Stimulated activated CD4-positive, alpha-beta T cell treated with anti-CD3 and anti-CD28 coated beads, Interleukin-2, amount 100 ng/mL, for 48 hours (primary cell): ENCODE results near the gene PRAMEF20.
"Not testable (repeated sequence)": the region's sequence is repeated elsewhere in the genome, so short reads cannot be mapped to it uniquely, and the experiment has no call there.

Experiments used
- DNase-seq, 2 donors: peaks; one replicate each; pipeline ENCODE4 v3.0.0-alpha.2; 2020

PRAMEF20 gene

DNA sequence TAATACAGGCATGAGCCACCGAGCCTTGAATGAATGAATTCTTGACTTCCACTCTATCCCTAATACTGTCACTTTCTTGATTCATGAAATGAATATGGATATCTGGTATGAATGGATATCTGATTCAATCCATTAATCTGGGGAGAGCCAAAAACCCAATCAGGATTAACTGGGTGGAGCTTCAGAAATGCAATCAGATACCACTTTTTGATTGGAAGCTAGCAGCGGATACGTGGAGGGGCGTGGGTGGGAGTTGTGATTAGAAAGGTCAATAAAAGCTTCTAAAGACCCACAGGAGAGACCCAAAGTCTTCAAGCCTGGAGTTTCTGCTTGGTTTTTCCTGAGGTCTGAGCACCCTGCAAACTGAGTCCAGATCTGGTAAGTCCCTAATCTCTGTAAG is at the start of gene PRAMEF20:
PRAMEF20 (plus strand) TSS at position 301 of the 400 bp plus-strand sequence. CDS start 5,905 bp downstream, outside the sequence.
- not testable (repeated sequence) for DNase-seq

DNA sequence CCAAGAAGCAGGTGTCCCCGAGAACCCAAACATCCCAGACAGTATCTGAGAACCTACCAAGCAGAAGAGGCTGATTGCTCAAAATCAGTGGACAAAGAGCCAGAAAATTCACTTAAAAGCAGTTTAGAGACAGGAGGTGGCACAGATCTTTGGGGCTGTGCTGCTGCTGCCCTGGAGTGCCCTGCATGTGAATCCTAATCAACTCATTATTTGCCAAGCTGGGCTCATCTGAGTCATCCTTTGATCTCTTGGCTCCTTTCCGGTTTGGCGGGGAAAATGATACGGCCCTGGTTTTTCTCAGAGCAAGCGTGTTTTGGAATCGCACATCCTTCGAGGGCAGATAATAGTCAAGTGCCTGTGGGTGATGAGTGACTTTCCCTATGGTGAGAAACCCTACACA is 47.9 kb upstream of the PRAMEF20 start:
- not testable (repeated sequence) for DNase-seq

DNA sequence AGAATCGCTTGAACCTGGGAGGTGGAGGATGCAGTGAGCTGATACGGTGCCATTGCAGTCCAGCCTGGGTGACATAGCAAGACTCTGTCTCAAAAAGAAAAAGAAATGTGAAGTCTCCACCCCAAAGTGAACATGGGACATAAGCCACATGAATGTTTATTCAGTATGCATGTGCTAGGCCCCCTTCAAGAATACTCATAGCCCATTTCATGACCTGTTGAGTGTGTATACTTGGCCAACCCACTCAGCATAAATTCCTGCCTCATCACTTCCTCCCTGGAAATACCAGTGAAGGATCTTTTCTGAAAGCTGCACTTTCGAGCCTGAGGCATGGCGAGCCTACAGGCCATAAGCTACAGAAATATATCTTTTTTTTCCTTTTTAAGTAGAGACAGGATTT is 45.3 kb upstream of the PRAMEF20 start:
- not testable (repeated sequence) for DNase-seq

DNA sequence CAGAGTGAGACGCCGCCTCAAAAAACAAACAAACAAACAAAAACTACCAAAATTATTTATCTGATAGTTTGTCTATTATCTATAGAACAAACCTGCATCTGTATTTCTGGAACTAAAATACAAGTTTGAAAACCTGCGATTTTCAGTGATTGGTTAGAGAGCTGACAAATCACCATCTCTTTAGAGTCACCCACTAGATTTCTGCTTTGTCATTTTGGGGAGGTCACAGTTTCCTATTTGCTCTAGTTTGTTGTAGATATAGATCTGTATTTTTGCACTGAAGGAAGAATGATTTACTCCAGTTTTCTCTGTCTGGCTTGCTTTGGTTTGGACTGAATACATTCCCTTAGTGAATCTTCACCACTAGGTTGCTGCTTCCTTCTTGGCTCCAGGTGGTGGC is 43.7 kb upstream of the PRAMEF20 start:
- not testable (repeated sequence) for DNase-seq

DNA sequence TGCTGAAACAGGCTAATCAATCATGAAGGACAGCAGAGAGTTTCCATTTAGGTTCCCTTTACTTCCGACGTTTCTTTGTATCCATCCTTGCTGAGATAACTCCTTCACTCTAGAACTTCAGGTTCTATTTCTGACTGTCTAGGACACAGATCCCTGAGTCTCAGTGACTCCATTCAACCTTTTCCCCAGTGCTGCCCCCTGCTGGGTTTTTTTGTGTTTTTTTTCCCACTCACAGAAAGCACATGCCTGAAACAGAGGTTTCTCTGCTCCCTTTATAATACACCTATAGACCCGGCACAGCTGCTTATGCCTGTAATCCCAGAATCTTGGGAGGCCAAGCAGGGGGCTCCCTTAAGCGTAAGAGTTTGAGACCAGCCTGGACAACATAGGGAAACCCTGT is 41.7 kb upstream of the PRAMEF20 start:
- DNase-seq: peak; percentile 22 to 26

DNA sequence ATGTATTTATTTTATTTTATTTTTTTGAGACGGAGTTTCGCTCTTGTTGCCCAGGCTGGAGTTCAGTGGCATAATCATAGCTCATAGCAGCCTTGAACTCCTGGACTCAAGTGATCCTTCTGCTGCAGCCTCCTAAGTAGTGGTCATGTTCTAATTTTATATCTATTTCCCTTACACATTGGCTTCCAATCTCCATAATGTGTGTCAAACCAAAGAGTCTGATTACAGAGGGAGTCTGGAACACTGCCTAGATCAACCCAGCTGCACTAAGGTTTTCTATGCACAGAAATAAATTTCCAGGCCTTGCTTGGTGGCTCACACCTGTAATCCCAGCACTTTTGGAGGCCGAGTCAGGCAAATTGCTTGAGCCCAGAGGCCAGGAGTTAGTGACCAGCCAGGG is 31.3 kb upstream of the PRAMEF20 start:
- not testable (repeated sequence) for DNase-seq

DNA sequence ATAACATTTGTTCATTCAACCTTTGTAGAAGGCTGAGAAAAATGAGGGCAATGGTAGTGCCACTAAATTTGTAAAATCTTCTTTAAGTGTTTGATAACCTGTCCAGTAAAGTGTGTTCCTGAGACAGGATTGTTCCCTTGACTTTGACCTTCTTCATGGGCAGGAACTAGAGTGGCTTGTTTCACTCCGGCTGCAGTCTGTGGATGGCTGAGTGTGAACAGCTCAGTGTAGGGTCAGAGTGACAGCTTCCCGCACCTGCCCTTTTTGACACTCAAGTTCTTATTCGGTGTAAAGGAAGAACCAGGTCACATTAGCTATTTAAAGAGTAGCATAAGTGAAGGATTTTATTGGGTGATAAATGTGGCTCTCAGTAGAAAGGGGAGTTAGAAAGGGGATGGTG is 29.9 kb upstream of the PRAMEF20 start:
- not testable (repeated sequence) for DNase-seq

DNA sequence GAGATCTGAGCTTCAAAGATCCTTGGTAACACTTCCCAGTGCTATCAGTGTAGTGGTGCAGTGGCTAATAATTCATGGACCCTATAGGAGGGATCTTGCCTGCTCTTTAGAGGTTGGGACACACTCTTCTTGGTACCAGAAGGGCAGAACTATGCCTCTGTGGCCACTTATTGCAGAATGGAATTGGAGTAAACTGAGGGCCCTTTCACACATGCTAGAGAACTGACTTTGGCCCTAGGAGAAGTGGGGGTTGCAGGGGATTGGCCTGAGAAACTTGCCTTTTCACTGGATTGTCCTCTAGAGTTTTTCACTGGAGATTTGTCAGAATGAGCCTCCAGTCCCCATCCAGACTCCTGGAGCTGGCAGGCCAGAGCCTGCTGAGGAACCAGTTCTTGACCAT is 20.9 kb upstream of the PRAMEF20 start, which contains the start of gene PRAMEF17:
PRAMEF17 (plus strand) TSS at position 301 of the 400 bp plus-strand sequence; CDS start at position 327, 26 bp downstream.
- DNase-seq: not testable (repeated sequence)

DNA sequence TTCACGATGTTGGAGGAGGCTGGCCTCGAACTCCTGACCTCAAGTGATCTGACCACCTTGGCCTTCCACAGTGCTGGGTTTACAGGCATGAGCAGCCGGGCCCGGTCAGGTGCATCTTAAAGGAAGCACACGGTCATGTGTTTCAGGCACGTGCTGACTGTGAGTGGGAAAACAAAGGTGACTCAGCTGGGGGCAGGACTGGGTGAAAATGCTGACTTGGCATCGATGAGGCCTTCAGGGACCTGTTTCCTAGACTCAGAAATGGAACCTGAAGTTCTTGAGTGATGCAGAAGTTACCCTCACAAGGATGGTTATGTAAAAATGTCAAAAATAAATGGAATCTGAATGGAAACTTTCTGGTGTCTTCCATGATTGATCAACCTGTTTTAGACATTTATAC is 17.2 kb upstream of the PRAMEF20 start:
- not testable (repeated sequence) for DNase-seq

DNA sequence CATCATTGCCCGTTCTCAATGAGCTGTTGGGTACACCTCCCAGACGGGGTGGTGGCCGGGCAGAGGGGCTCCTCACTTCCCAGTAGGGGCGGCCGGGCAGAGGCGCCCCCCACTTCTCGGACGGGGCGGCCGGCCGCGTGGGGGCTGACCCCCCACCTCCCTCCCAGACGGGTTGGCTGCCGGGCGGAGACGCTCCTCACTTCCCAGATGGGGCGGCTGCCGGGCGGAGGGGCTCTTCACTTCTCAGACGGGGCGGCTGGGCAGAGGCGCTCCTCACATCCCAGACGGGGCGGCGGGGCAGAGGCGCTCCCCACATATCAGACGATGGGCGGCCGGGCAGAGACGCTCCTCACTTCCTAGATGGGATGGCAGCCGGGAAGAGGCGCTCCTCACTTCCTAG is 15.5 kb upstream of the PRAMEF20 start:
- not testable (repeated sequence) for DNase-seq

DNA sequence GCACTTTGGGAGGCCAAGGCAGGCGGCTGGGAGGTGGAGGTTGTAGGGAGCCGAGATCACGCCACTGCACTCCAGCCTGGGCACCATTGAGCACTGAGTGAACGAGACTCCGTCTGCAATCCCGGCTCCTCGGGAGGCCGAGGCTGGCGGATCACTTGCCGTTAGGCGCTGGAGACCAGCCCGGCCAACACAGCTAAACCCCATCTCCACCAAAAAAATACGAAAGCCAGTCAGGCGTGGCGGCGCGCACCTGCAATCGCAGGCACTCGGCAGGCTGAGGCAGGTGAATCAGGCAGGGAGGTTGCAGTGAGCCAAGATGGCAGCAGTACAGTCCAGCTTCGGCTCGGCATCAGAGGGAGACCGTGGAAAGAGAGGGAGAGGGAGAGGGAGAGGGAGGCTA is 14.9 kb upstream of the PRAMEF20 start:
- not testable (repeated sequence) for DNase-seq

DNA sequence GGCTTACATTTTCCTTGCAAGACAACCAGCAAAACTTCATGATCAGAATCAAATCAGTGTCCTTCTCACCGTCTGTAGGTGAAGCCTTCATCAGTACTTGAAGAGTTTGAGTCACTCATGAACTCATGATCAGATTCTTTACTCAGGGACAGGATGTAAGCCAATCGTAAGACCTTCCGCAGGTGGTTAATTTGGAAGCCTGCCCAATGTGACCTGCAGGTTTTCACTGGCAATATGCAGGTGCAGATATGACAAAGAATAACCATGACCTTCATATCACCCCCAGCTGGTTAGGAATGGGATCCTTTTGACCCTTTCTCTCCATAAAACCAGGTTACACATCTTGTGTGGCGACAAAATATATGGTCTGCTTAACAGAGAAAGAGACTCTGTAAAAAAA is 2.4 kb upstream of the PRAMEF20 start:
- DNase-seq: no peak

DNA sequence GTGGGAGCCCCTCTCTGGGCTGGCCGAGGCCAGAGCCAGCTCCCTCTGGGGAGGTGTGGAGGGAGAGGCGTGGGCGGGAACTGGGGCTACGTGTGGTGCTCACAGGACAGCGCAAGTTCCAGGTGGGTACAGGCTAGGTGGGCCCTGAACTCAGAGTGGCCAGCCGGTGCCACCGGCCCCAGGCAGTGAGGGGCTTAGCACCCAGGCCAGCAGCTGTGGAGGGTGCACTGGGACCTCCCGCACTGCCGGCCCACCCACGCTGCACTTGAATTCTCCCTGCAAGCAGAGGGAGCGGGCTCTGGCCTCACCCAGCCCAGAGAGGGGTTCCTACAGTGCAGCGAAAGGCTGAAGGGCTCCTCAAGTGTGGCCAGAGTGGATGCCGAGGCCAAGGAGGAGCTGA is 20.2 kb downstream of the PRAMEF20 start:
- DNase-seq: no peak

DNA sequence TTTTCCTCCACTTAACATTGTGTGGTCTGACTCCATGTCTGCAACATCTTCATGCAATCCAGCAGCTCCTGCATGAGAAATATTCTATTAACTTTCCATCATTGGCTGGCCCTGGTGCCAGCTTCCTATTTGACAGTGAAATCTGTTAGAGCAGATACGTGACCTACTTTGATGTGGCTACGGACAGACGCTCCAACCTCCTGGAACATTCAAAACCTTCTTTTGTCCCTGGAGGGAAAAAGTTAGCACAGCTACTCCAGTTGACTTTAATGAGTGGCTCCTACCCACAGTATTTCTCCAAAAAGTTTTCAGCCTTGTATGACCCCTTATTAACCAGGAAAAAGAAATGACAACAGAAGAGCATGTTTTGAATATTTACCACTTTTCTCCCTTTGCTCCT is 22.0 kb downstream of the PRAMEF20 start:
- no peak for DNase-seq

DNA sequence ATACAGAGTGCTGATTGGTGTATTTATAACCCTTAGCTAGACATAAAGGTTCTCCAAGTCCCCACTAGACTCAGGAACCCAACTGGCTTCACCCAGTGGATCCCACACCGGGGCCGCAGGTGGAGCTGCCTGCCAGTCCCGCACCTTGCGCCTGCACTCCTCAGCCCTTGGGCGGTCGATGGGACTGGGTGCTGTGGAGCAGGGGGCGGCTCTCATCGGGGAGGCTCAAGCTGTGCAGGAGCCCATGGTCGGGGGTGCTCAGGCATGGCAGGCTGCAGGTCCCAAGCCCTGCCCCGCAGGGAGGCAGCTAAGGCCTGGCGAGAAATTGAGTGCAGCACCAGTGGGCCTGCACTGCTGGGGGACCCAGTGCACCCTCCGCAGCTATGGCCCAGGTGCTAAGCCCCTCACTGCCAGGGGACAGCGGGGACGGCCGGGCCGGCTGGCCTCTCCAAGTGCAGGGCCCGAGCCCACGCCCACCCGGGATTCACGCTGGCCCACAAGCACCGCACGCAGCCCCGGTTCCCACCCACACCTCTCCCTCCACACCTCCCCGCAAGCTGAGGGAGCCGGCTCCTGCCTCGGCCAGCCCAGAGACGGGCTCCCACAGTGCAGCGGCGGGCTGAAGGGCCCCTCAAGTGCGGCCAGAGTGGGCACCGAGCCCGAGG is 23.6 kb downstream of the PRAMEF20 start:
- DNase-seq: not testable (repeated sequence)

DNA sequence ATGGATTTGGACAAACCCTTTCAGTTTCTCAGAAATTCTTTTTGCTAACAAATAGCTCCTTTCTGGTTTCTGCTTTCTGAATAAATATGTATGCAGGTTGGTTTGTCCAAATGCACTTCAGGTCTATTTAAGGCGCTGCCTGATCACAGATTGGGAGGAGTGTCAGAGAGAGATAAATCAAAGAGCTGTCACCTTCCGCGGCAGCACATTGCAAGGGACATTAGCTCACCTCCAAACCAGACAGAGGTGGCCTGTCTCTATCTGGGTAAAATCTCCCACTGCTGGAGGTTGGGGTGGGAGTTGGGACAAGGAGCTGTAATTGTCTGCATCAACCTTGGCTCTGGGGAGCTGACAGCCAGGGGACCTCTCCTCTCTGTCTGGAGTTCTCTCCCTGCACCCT is 25.2 kb downstream of the PRAMEF20 start:
- no peak for DNase-seq

DNA sequence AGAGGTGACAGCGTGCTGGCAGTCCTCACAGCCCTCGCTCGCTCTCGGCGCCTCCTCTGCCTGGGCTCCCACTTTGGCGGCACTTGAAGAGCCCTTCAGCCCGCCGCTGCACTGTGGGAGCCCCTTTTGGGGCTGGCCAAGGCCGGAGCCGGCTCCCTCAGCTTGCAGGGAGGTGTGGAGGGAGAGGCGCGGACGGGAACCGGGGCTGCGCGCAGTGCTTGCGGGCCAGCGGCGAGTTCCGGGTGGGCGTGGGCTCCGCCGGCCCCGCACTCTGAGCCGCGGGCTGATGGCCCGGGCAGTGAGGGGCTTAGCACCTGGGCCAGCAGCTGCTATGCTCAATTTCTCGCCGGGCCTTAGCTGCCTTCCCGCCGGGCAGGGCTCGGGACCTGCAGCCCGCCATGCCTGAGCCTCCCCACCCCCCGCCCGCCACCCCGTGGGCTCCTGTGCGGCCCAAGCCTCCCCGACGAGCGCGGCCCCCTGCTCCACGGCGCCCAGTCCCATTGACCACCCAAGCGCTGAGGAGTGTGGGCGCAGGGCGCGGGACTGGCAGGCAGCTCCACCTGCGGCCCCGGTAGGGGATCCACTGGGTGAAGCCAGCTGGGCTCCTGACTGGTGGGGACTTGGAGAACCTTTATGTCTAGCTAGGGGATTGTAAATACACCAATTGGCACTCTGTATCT is 29.0 kb downstream of the PRAMEF20 start:
- DNase-seq: not testable (repeated sequence)

DNA sequence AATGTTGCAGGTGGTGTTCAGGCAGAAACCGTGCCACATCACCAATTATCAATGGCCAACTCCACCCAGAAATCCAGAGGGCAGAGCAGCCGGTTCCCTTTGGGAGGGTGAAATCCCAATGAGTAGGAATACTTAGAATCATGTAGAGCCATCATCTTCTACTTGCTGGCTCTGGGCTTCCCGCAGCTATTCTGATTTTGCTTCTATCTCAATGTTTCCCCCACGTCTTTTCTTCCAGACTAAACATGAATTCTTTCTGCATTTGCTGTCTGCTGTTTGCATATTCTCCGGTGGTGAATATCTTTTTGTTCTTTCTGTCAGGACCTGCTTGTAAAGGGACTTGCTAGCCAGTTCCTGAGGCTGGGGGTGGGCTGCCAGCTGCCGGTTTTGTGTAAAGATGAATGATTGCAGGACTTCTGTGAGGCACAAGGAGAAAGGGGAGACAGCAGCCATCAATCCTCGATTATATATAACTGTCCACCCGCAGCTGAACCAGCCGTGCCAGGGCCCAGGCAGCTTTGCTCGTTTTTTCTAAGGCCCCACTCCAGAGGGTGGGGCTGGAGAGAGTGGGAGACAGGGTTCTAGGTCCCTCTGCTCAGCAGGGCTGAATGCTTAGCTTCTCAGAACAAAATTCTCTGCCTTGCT is 33.2 kb downstream of the PRAMEF20 start:
- no peak for DNase-seq

DNA sequence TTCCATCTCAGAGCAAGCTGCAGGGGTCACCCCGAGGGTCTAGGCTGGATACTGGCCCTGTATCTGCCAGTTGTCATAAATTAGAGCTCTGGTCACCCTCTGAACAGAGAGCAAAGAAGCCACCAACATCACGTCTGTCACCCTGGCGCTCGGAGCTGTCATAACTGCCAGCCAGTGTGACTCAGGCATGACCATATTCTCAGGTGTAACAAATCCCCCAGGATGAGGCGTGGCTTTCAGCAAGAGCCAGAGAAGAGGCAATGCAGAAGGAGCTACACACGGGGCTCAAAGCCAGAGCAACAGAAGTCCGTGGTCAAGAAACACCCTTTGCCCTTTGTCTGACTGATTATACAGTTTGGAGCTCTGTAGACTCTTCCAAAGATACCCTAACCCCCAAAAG is 40.0 kb downstream of the PRAMEF20 start:
- DNase-seq: no peak

DNA sequence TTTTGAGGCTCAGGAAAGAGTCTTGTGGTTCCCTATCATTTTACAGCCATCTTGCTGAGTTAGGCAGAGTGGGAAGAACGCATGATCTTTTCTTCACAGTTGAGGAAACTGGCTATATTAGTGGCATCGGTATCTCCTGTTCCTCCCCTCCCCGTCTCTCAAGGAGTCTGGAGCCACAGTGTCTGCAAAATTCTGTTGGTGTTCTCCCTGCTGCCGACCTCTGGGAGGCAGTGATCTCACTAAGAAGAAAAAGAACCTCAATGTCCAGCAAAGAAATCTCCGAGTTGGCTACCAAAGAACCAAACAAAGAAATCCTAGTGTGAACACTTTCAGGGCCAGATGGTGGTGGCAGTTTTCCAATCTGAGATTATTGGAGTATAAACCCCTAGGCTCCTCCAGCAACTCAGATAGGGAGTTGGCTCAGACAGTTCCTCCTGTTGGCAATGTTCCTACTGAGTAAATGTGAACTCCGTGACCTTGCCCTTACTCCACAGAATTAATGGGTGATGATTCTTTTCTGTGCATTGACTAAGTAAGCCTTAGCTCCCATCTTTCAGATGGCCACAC is 41.2 kb downstream of the PRAMEF20 start:
- DNase-seq: no peak

DNA sequence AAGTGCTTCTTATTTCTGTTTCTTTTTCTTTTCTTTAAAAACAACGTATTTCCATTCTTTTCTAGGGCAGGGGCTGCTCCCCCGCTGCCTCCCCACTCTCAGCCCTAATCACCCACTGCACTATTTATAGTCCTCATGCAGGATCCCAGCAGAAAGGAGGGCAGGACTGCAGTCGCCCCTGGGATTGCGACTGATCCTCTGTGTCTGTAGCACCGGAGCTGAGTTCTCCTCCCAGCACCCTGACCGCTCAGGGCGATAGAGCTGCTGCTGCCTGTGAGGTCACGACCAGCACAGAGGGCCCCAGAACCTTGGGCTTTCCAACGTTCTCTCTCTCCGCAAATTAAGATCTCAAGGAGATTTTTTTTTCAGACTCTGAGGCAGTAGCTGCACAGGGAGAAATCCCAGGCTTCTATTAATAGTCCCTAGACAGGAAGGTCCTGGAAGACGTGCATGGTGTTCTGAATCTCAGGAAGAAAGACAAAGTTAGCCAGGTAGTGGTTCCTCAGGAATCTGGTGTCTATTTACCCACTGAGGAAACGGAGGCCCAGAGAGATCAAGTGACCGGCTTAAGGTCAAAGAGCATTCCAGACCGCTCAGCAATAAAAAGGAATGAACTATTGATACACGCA is 46.8 kb downstream of the PRAMEF20 start:
- no peak for DNase-seq

DNA sequence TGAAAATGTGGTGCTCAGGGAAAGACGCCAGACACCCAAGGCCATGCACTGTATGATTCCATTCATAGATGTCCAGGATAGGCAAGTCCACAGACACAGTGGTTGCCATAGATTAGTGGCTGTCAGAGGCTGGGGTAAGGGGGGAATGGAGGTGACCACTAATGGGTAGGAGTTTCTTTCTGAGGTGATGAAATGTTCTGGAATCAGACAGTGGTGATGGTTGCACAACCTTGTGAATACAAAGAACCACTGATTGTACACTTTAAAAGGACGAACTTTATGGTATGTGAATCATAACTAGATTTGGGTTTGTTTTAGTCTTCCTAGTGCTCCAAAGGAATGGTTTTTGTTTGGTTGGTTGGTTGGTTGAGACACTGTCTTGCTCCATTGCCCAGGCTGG is 51.7 kb downstream of the PRAMEF20 start:
- no peak for DNase-seq

DNA sequence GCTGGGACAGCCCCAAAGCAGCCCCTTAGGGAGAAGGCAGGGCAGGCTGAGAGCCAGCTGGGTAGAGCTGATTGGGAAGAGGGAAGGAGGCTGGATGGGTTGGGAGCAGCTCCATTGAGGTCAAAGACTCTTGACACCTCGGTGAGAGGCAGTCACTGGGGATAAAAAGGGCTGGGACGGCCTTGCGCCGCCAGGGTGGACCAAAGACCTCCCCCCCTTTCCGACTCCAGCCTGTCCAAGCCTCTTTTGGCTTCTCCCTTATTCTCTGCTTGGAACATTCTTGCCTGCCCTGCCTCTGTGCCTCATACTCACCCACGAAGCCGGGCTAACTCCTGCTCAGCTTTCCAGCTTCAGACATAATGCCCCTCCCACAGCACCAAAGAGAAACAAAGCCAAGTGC is 52.4 kb downstream of the PRAMEF20 start:
- no peak for DNase-seq
